Activated T-cell treated with anti-CD3 and anti-CD28 coated beads, Interleukin-2, amount 50 U/mL, for 48 hours (primary cell): ENCODE results near the gene MEGF6.
"Not testable (repeated sequence)": the region's sequence is repeated elsewhere in the genome, so short reads cannot be mapped to it uniquely, and the experiment has no call there.

Source experiments
- DNase-seq, 2 experiments: peaks; one replicate each; pipeline ENCODE4 v3.0.0-alpha.2; 2020

MEGF6 gene

DNA sequence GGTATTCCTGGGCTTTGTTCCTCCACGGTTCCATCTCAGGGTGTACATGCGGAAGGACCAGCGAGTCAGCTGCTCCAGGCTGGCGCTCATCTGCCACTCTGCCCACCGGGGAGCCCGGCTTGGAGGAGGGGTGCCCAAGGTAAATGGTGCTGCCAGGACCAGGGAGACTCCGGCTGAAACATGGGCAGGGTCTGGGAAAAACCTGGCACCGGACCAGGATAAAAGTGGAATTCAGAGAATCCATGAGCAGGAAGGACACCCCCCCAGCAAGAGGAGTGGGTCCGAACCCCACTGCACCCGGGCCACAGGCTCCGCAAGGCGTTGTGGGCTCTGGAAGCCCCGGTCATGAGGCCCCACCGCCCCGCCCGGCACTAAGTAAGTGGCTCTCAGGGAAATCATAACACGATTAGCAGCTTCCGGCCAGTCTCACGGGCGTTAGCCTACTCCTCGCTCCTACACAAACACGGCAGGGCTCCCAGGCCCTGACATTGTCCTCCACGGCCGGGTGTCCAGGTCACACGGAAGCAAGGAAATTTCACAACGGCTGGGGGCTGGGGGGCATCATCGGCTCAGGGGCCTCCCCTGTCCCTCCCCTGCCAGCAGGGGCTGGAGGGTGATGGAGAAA, 21.1 kb downstream of the MEGF6 start:
- DNase-seq = no peak

DNA sequence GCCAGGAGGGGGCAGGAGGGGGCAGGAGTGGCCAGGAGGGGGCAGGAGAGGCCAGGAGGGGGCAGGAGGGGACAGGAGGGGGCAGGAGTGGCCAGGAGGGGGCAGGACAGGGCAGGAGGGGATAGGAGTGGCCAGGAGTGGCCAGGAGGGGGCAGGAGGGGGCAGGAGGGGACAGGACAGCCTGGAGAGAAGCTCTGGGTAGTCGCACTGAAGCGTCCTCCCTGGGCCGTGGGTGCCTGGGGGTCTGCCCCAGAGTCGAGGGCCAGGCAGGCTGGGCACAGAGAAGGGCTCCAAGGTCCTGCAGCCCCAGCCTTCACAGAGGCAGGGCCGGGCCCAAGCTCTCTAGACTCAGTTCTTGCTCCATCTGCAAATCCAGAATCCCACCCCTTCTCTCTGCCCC, 22.9 kb downstream of the MEGF6 start:
- DNase-seq = no peak

DNA sequence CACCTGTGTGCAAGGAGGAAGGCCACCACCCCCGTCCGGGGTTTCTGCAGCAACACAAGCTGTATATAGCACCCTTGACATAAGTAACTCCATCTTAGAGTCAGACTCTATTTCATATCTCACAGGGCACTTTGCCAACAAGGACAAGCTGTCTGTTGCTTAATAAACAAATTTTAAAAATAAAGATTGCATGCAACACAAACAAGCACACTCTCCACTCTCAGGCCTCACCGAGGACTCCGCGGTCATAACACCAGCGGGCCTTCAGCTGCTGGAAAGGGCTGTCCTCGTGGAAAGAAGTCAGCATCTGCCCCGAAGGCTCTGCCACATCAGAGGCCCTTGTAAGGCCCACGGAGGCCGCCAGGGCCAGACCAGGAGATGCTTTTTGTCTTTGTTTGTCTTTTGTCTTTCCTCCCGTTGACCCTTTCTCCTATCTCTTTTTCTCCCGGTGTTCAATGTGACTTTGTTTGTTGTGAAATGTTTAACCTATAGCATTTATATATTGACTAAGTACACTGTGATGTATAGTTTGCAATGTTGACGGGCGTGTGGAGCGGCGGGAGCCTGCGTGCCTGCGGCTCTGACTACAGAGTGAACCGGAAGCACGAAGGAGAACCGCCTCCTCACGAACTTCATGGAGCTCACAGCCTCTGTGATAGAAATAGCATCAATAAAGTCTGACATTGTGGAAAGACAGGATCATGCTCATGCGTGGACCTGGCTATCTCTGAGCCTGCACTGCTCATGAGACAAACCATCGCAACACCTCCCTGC, 24.1 kb downstream of the MEGF6 start:
- no peak for DNase-seq

DNA sequence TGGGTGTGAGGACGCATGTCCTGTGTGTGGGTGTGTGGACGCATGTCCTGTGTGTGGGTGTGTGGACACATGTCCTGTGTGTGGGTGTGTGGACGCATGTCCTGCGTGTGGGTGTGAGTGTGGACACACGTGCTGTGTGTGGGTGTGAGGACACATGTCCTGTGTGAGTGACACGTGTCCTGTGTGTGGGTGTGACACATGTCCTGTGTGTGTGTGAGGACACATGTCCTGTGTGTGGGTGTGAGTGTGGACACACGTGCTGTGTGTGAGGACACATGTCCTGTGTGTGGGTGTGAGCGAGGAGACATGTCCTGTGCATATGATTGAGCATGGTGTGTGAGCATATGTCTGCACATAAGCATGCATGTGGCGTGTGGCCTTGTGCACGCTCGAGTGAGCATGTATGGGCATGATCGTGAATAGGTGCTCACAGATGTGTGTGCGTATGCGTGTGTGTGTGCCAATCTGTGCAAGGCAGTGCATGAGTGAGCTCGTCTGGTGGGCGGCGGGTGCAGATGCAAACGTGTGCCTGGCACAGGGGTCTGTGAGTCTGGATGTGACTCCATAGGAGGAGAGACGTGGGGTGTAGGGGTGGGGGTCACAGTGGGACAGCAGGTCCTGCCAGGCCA, 25.3 kb downstream of the MEGF6 start:
- no peak for DNase-seq

DNA sequence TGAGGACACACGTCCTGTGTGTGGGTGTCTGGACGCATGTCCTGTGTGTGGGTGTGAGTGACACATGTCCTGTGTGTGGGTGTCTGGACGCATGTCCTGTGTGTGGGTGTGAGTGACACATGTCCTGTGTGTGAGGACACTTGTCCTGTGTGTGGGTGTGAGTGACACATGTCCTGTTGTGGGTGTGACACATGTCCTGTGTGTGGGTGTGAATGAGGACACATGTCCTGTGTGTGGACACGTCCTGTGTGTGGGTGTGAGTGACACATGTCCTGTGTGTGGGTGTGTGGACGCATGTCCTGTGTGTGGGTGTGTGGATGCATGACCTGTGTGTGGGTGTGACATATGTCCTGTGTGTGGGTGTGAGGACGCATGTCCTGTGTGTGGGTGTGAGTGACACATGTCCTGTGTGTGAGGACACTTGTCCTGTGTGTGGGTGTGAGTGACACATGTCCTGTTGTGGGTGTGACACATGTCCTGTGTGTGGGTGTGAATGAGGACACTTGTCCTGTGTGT, 25.9 kb downstream of the MEGF6 start:
- peak; percentile 27 to 45 for DNase-seq

DNA sequence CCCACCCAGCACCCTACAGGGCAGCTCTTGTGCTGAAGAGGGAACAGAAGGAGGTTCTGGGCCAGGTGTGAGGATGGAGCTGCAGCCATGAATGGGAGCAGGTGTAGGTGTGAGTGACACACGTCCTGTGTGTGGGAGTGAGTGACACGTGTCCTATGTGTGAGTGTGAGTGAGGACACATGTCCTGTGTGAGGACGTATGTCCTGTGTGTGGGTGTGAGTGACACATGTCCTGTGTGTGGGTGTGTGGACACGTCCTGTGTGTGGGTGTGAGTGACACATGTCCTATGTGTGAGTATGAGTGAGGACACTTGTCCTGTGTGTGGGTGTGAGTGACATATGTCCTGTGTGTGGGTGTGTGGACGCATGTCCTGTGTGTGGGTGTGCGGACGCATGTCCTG, 26.4 kb downstream of the MEGF6 start:
- peak; percentile 35 to 47 for DNase-seq

DNA sequence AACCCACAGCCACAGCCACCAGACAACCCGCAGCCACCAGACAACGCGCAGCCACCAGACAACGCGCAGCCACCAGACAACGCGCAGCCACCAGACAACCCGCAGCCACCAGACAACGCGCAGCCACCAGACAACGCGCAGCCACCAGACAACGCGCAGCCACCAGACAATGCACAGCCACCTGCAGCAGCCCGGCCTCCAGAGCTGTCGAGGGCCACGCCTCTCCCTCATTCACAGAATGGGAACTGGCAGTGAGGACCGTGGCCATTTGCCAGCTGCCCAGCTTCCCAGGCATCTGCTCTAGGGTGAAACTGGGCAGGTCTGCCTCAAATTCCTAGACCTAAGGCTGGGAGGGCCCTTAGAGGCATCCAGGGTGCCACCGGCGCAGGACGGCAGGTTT, 27.6 kb downstream of the MEGF6 start:
- not testable (repeated sequence) for DNase-seq

DNA sequence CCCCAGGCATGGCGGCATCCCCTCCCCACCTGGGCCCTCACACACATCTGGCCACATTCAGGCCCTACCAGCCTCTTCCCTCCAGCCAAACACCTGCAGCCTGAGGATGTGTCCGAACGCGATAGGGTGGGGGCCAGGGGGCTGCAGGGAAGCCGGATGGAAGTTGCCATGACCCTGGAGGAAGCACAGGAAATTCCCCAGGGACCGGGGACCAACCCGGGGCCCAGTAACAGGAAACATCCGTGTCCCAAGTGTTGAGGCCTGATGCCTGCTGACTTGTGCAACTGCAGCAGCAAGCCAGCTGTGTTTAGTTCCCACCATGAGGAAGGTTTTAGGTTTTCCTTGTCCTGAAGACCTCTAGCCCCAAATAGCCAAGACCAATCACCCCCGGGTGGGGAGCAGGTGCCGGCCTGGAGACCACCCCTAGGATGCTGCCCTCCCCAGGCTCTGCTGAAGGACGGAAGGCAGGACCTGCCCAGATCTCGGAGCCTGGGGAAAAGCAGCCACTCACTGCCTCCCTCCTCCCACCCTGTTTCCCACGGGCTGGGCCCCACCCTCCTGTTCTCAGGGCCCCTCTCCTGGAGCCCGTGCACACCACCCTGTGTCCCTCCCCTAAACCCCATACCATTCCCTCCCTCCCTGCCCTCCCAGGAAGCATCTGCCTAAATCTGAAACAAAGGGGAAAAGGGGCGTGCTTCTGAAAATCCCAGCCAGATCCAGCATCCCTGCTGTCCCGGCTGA, 29.8 kb downstream of the MEGF6 start:
- no peak for DNase-seq

DNA sequence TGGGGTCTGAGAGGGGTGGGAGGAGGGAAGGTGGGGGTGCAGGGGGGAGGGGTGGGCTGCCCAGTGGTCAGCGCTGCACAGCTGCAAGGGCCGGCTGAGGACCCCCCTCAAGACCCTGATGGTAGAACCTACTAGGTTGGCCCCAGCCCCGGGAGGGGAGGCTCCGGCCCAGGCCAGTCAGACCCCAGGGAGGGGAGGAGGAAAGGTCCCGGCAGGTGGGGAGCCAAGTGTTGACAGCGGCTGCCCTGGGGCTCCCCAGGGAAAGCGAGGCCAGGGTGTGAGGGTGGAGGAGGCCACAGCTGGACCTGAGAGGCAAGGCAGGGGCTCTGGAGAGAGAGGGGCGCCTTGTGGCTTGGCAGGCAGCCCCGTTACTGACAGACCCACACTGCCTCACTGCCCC, 31.1 kb downstream of the MEGF6 start:
- DNase-seq = no peak

DNA sequence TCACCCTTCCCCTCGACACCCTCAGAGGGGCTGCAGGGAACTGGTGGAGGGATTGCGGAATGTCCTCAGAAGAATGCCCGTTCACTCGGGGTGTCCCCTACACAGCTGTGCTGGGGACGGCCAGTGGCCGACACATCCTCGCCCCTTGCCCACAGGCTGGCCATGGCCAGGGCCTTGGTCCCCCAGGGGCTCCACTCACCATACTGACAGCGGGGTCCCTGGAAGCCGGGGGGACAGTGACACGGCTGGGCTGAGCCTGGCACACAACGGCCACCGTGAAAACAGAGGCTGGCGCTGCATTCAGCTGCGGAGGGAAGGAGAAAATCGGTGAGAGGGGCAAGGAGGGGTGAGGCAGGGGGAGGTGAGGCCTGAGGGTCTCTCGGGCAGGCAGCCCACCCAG, 31.7 kb downstream of the MEGF6 start:
- DNase-seq = no peak

DNA sequence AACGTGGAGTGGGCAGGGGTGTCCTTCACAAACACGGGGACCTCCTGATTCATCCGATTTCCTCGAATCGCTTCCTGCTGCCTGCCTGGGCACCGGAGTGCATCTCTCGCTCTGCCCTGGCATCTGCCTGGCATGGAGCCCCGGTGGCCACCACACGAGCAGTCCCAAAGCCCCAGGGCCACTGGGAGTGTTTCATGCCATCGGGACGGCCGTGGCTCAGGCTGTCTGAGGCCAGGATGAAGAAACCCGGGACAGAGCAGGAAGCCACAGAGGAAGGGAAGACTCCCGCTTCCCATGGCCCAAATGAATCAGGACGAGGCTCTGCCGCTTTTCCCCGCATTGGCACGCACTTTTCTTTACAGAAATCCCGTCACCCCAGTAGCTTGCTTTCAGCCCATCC, 32.4 kb downstream of the MEGF6 start:
- no peak for DNase-seq

DNA sequence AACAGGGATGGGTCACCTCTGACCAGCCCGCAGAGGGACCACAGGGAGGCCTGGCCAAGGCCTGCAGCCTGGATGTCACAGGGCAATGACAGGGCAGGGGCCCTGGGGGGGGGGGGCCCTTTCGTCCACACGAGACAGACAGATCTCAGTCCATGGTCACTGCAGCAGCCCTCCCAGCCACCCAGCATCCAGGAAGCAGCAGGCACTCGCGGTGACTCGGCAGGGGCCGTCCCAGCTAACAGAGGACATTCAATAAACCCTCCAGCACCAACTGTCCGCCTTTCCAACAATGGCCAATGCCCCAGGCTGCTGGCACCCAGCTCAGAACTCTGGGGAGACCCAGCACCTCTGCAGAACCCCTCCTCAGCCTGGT, 32.9 kb downstream of the MEGF6 start:
- no peak for DNase-seq

DNA sequence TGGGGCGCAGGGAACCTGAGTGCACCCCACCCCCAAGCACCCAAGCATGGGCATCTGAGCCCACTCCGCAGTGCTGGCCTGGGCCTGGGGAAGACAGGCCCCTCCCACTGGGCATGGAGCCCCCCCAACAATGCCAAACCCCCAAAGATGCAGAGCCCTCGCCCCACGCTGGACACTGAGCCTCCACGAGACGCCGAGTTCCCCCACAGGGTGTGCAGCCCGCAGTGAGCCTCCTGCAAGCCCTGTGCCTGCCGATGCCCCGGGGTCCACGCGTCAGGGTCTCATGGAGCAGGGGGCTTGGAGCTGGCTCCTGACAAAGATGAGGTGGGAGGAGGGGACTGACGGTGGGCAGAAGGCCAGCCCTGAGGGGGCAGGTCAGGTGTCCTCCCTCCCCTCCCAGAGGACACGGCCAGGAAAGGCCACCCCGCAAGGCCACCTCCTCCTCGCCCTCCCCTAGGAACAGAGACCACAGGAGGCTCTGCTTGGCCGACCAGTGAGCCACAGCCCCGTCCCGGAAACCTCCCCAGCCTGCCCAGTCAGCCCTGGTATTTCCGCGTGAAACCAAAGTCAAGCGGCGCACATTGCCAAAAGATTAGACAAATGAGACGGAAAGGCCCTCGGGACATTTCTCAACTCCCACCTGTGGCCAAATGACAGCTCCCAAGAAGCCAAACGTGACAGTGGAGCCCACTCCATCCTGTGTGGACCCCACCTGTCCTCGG, 33.4 kb downstream of the MEGF6 start:
- no peak for DNase-seq

DNA sequence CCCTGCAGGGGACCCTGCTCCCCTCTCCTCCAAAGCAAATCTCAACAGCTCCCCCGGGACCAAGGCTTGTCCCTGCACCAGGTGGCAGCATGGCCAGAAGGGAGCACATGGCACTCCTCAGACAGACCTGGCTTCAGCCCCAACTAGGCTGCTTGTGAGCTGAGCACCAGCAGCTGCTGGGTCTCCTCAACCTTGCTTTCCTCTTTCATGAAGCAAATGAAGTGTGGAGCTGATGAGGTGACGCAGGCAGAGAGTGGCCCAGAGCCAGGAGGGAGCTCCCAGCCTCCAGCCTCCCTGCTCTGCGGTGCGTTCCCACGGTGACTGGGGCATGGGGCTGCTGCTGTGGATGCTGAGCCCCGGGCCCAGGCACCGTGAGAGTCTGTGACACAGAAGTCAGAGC, 34.0 kb downstream of the MEGF6 start:
- DNase-seq = no peak

DNA sequence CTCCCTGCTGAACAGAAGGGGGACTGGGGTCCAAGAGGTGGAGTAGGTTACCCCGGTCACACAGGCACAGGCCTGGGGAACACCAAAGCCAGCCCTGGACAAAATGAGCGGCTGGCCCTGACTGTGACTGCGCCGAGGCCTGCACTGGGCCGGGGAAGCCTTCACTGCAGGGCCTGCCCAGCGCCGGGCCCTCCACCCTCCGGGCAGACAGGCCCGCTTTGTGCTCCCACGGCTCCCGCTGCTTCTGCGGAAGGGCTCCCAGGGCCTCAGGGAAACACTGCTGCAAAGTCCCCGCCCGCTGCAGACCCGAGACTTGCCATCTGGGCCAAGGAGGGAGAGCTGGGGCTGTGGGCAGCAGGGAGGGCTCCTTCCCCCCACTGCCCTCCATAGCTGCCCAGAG, 35.3 kb downstream of the MEGF6 start:
- no peak for DNase-seq

DNA sequence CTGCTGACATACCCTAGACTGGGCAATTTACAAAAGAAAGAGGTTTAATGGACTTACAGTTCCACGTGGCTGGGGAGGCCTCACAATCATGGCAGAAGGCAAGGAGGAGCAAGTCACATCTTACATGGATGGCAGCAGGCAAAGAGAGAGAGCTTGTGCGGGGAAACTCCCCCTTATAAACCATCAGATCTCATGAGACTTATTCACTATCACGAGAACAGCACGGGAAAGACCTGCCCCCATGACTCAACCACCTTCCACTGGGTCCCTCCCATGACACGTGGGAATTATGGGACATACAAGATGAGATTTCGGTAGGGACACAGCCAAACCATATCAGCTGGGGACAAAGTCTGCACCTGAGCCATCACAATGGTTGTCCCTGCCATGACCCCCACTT, 35.8 kb downstream of the MEGF6 start:
- DNase-seq = not testable (repeated sequence)

DNA sequence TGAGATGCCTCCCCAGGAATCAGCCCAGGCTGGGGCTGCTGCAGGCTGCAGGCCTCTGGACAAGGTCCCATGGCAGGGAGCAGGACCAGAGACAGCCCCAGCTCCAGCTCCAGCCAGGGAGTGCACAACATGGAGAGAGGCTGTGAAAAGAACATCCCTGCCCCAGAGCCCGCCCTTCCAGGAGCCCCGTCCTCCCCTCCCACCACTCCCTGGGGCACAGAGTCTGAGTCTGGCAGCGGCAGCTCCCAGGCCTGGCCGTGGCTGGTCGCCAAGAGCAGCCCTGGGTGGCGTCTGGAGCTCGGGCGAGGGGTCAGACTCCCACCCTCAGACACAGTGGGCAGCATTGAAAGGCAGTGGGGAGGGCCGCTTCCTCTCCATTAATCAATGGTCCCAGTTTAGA, 37.8 kb downstream of the MEGF6 start:
- no peak for DNase-seq

DNA sequence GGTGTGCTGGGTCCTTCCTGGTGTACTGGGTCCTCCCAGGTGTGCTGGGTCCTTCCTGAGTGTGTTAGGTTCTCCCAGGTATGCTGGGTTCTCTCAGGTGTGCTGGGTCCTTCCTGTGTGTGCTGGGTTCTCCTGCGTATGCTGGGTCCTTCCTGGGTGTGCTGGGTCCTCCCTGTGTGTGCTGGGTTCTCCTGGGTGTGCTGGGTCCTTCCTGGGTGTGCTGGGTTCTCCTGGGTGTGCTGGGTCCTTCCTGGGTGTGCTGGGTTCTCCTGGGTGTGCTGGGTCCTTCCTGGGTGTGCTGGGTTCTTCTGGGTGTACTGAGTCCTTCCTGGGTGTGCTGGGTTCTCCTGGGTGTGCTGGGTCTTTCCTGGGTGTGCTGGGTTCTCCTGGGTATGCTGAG, 38.7 kb downstream of the MEGF6 start:
- not testable (repeated sequence) for DNase-seq

DNA sequence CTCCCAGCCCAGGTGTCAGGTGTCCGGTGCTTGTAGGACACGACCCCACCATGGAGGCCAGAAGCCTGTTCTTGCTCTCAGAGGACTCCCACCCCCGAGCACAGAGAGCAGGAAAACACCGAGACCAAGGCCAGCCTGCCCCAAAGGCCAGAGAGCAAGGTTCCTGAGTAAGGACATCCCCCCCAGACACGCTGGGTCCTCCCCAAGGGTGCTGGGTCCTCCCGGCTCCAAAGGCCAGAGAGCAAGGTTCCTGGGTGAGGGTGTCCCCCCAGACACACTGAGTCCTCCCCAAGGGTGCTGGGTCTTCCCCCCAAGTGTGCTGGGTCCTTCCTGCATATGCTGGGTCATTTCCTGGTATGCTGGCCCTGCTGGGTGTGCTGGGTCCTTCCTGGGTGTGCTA, 40.0 kb downstream of the MEGF6 start:
- no peak for DNase-seq

DNA sequence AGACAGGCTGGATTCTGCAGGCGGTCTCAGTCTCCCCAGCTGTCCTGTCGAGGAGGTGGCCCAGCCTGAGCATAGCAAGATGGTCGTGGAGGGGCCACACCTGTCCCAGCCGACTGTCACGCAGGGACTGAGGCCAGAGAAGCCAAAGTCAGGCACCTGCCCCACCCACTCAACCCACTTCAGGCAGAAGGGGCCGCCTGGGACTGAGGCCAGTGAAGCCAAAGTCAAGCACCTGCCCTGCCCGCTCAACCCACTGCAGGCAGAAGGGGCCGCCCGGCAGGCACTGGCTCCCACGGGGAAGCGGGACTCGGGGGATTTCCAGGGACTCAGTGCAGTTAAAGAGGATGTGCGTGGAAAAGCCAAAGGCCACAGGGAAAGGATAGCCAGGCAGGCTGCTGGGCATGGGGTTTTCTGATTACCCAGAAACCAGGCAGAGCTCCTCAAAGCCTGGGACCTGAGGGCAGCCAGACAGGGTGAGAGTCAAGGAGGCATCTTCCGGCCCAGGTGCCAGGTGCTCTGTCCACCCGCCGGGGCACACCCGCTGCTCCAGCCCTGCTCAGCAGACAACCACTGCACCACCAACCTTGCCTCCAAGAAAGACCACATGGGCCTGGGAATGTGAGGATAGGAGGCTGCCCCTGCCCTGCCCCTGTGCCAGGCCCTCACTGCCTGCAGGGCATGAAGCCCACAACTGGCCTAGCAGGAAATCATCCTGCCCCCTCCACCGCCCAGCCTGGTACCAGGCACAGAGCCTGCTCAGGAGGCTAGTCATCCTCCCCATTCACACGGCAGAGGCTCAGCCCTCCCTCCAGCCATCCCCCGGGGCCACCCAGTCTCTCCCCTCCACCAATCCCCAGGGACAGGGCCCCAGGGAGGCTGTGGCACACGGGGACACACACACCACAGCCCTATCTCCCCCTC, 41.0 kb downstream of the MEGF6 start:
- no peak for DNase-seq

DNA sequence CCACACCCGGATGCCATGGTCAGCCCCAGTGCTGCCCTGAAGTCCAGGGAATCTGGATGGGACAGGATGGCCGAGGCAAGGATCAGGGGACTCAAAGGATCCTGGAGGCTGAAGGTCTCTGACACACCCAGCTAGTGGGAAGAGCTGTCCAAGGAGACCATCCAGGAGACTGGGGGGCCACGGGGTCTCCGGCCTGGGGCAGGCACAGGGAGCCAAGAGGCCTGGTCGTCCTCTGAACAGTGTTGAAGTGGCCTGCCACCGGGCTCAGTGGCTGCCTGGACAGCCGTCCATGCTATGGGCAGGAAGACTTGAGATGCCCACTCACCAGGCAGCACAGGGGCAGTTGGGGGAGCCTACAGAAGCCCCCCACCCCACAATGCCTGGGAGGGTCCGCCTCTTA, 41.9 kb downstream of the MEGF6 start:
- no peak for DNase-seq
